Pancreas (tissue), 10 donors: ENCODE results near the gene ELOVL1. TPM values are rescaled to one million over a fixed set of nuclear protein-coding genes. Genes with fewer than 3 reads are reported as not detected.

Source experiments
- ATAC-seq, 4 donors: fragments of 200-7000 bp; cut with Tn5 transposase; one replicate each; pipeline versions ENCODE4 v1.8.0 to v1.9.1; 2020; ENCODE audit warnings: mild to moderate bottlenecking in 4 of 4, moderate library complexity in 4 of 4
- DNase-seq, 6 donors: peaks; one replicate each; pipeline ENCODE4 v3.0.0-alpha.2; 2020
- FAIRE-seq: peaks from 2 replicates; lab custom pipeline; 2012; peaks lifted over from hg19 to GRCh38; lab: Jason Lieb, UNC
- H3K27ac ChIP-seq, 4 donors: fragments of 200-600 bp; sonication (generic); 1 replicate in 3 of 4; 2 replicates in 1 of 4; pipeline versions ENCODE4 v1.5.0 to v1.8.0; 2020
- H3K27me3 ChIP-seq, 4 donors: fragments of 200-600 bp; one replicate each; pipeline ENCODE4 v1.8.0; 2021
- H3K36me3 ChIP-seq, 3 donors: fragments of 200-600 bp; sonication (generic) in 1 of 3; one replicate each; pipeline versions ENCODE4 v1.5.0 to v1.8.0; 2020 to 2021
- H3K4me1 ChIP-seq, 3 donors: fragments of 200-600 bp; one replicate each; pipeline ENCODE4 v1.8.0; 2021
- H3K4me3 ChIP-seq, 4 donors: fragments of 200-600 bp; sonication (generic) in 2 of 4; one replicate each; pipeline versions ENCODE4 v1.5.0 to v1.8.0; 2020 to 2021
- H3K9me3 ChIP-seq, 4 donors: fragments of 200-600 bp; one replicate each; pipeline ENCODE4 v1.8.0; 2021
- WGBS, 2 donors: extraction: QIAGEN DNeasy Blood & Tissue Kit; methylation state at CpG; one replicate each; pipeline ENCODE4 v1.1.7; 2013; 5-methylcytosine and 5-hydroxymethylcytosine counted together
- intact Hi-C, 3 donors: fragments of 100-400 bp; cut with DNase I; formaldehyde crosslinking; loops; one replicate each; pipeline versions ENCODE4 v1.11.1 to v1.14.2; 2022
- polyA plus RNA-seq, 2 donors: library from polyadenylated mRNA; stranded (reverse); fragments of 200-250 nt; gene quantifications; one replicate each; pipeline ENCODE4 v1.2.3, GENCODE V29; 2013
- total RNA-seq, 6 donors: library from RNA; stranded (reverse); fragmentation: NEBNext Ultra II Directional in 4 of 6; extraction: Animal tissue kit (Norgen Biotek cat#: 25700) in 4 of 6; gene quantifications; one replicate each; pipeline versions ENCODE4 v1.2.1 to v1.2.4, GENCODE V29; 2021 to 2023
- TF ChIP-seq, protein P1 (sequence below), 4 donors: fragments of 200-600 bp; sonication (generic) in 3 of 4; IDR thresholded peaks; one replicate each; pipeline versions ENCODE4 v1.5.0 to v1.8.0; 2021; ENCODE audit warnings: antibody characterized with exemption in 4 of 4
- donor health status: healthy with polysubstance abuse.
- donor health status: DM: no; HTN: no; CAD: no; lungs with moderate emphysema.
- donor health status: DM: no; HTN: no; CAD: no.
- donor health status: control.
- donor health status: control.
- donor health status: Bipolar disorder and iron deficiency.
- donor health status: DM: yes; HTN: yes; CAD: no.
- donor health status: DM: no; HTN: no; CAD: no.
- donor health status: DM: no; HTN: no; CAD: no.
- donor health status: DM: yes; HTN: yes; CAD: no.

Gene ELOVL1
- total and polyA plus RNA-seq, 8 donors, result 22.8 to 44.9 (median 31.6) TPM

DNA sequence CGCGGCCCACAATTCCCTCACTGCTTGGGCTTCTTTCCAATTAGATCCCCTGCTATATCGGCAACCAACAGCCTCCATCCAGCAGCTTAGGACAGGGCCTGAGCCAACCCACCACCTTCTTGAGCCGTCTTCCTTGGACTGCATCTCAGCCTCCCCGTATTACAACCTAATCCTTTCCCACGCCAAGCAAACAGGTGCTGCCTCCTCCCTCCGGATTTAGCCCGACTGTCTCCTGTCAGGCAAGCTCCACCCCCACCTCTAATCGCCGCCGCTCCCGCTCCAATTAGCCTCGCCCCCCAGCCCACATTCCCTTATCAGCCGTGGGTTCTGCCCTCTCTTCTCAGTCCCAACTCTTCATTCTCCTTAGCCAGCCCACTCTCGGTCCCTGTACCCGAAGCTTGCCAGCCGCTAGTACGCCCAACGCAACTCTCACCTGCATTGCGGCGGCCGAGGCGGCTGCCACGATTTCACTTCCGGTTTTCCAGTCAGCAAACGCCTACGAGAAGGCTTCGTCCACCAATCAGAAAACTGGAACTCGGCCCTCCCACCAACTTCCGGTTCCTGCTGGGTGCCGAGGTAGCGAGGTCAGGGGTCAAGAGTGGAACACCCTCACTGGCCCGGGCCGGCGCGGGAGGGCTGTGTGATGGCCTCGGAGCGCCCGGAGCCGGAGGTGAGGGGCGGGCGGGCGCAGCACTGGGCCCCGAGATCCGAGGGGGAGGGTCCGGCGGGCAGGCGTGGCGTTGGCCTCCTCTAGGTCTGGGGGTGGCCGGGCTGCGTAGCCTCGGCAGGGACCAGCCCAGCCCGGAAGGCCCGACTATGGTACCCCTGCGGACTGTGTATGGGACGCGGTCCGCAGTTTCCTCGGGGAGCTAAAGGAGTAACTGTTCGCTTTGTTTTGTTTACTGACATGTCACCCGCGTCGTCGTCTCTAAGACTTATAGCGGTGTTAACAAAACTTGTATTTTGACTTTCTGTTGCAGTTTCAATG lies 21.8 kb upstream of the ELOVL1 start, which contains the start of the genes MED8 and SZT2:
TSS of gene MED8 (minus strand) at position 475 of the 988 bp plus-strand sequence. CDS start at position 439, 36 bp downstream.
TSS of gene SZT2 (plus strand) at position 574 of the 988 bp plus-strand sequence. CDS start at position 644, 70 bp downstream.
- peak within 1 kb of the TSS; percentile 87 to 96 (median 92) for H3K4me3 ChIP-seq
- peaks cover 8 to 24% (median 18%) of the 10 kb centered on the region in 3 donors for H3K4me1 ChIP-seq
- FAIRE-seq, result no peak
- DNase-seq, result peak; percentile 91 to 97 (median 95)
- TF ChIP-seq, protein P1, sequence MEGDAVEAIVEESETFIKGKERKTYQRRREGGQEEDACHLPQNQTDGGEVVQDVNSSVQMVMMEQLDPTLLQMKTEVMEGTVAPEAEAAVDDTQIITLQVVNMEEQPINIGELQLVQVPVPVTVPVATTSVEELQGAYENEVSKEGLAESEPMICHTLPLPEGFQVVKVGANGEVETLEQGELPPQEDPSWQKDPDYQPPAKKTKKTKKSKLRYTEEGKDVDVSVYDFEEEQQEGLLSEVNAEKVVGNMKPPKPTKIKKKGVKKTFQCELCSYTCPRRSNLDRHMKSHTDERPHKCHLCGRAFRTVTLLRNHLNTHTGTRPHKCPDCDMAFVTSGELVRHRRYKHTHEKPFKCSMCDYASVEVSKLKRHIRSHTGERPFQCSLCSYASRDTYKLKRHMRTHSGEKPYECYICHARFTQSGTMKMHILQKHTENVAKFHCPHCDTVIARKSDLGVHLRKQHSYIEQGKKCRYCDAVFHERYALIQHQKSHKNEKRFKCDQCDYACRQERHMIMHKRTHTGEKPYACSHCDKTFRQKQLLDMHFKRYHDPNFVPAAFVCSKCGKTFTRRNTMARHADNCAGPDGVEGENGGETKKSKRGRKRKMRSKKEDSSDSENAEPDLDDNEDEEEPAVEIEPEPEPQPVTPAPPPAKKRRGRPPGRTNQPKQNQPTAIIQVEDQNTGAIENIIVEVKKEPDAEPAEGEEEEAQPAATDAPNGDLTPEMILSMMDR (IDR thresholded peaks at IDR 0.05), result no peak
- peak; percentile 99 for ATAC-seq
- intact Hi-C loops, result no loop called here
- peaks cover 13 to 21% (median 17%) of the 10 kb centered on the region in 3 donors for H3K36me3 ChIP-seq
- H3K27ac ChIP-seq, result peak within 1 kb of the TSS; percentile 70 to 78 (median 76)
- H3K27me3 ChIP-seq, result no peaks in the 10 kb centered on the region
- H3K9me3 ChIP-seq, result no peaks in the 10 kb centered on the region
- WGBS, 2 donors, result 0 to 1% methylated on average over 63 to 65 of the region's 65 CpGs

DNA sequence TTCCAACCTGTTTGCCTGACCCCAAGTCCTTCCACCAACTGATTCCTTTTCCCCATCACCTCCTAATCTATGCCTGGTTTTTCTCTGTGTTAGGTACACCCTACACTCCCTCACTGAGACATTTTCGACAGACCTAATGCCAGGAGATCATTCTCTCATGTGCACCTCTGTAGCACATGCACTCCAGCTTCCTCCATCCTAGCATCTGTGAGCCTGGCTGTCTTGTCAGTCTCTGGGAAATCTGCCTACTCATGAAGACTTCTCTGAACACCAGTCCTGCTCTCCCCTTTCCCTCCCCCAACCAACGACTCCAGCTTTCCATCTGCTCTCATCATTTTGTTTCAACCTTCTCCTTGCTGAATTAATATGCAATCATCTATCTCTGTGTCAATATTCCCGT lies 20.8 kb upstream of the ELOVL1 start:
- Histone ChIP-seq H3K27ac (peak overlapping the region in 1 of 4 donors; percentile 70), H3K9me3 (no peaks in the 10 kb centered on the region), H3K4me3 (peak overlapping the region in 3 of 4 donors; percentile 87 to 92 (median 91)), H3K27me3 (no peaks in the 10 kb centered on the region), H3K4me1 (peaks cover 8 to 24% (median 18%) of the 10 kb centered on the region in 3 donors), H3K36me3 (peaks cover 17 to 31% (median 24%) of the 10 kb centered on the region in 3 donors)
- intact Hi-C loops, result no loop called here
- DNase-seq (no peak), ATAC-seq (no peak), FAIRE-seq (no peak)
- TF ChIP-seq, protein P1 (IDR thresholded peaks at IDR 0.05), result no peak
- WGBS, 2 donors, result 13 to 14% methylated on average over 3 of the region's 3 CpGs

DNA sequence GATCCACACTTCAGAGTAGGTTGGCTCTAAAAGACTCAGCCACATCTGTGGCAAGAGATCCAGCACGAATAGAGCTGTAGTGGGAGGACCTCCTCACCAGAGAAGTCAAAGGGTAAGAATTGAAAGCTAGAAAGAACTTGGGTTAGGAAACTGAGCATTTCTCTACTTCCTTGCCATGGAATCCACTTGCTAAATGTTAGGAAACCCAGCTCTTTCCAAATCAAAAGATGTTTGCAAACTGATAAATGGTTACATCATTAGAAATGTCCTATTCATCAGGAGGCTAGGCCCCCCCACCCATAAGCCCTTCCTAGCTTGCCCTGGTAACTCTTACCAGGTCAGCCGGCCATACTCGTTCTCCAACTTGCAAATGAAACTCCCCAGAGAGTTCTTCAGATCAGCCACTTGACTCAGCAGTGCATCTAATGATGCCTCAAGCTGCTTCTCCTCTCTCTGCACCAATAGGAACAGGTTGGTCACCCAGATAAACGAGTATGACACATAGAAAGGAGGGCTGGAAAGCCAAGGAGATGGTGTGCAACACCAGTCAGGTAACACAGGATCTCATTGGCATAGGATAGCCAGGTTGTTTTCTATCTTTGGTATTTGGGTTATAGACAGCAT lies 20.3 kb upstream of the ELOVL1 start:
- TF ChIP-seq, protein P1 (IDR thresholded peaks at IDR 0.05), result no peak
- Histone ChIP-seq H3K9me3 (no peaks in the 10 kb centered on the region), H3K36me3 (peaks cover 17 to 37% (median 24%) of the 10 kb centered on the region in 3 donors), H3K4me1 (peaks cover 8 to 24% (median 18%) of the 10 kb centered on the region in 3 donors), H3K4me3 (peak overlapping the region in 1 of 4 donors; percentile 91), H3K27ac (no peak overlapping the region), H3K27me3 (no peaks in the 10 kb centered on the region)
- intact Hi-C loops, result no loop called here
- WGBS, 2 donors, result 34 to 41% methylated on average over 4 of the region's 4 CpGs
- DNase-seq (no peak), FAIRE-seq (no peak), ATAC-seq (no peak)

DNA sequence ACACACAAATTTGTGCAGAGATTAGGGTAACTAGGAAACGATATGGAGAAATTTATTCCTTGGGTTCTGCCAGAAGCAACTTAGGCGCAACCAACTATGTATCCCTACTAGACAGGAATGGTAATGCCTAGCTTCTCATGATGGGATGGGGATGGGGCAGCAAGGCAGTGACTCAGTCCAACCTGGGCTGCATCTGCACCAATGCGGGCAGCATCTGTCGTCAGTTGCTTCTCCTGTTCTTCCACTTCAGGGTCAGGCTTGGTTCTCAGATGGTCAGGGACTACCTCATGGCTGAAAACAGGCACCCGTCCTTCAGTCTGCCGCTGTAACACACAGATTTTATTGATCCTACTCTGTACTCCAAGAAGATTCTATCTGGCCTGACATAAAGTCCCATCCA lies 18.9 kb upstream of the ELOVL1 start:
- Histone ChIP-seq H3K9me3 (no peaks in the 10 kb centered on the region), H3K4me3 (no peak overlapping the region), H3K4me1 (peaks cover 8 to 24% (median 18%) of the 10 kb centered on the region in 3 donors), H3K36me3 (peaks cover 17 to 39% (median 24%) of the 10 kb centered on the region in 3 donors), H3K27me3 (no peaks in the 10 kb centered on the region), H3K27ac (no peak overlapping the region)
- no peak for DNase-seq
- intact Hi-C loops, result no loop called here
- TF ChIP-seq, protein P1 (IDR thresholded peaks at IDR 0.05), result no peak
- ATAC-seq, result no peak
- WGBS, 2 donors, result 84 to 89% methylated on average over 6 of the region's 6 CpGs
- FAIRE-seq, result no peak
